ENCODE data around the gene MGMT. TPM values are rescaled to one million over a fixed set of nuclear protein-coding genes. Genes with fewer than 3 reads are reported as not detected.

Gene MGMT
- total RNA-seq, 1 donor from 2014 or later, result 19.4 TPM

DNA sequence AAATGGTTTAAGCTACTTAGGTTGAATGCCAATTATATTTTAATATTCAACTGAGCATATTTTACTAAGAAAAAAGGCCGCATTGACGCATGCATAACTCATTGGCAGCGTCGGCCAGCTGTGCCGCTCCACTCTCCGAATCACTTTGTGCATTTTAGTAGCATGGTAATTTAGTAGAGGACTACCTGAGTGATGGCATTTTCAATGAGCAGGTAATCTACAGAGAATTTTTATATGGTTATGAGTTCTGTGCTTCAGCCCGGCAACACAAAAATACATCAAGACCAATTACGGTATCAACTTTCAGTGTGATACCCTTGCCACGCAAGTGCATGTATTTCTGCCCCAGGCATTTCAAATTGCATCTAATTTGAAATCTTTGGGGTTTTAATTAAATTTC, 249.8 kb downstream of the MGMT start:
- intact Hi-C loops (cut with DNase I), result no loop called here
- Histone ChIP-seq H3K27ac (no peak overlapping the region), H3K27me3 (no peaks in the 10 kb centered on the region), H3K9me3 (no peaks in the 10 kb centered on the region), H3K36me3 (no peaks in the 10 kb centered on the region), H3K4me1 (no peaks in the 10 kb centered on the region), H3K4me3 (no peak overlapping the region)
- DNase-seq (no peak), ATAC-seq (no peak)
- TF ChIP-seq, protein P1, sequence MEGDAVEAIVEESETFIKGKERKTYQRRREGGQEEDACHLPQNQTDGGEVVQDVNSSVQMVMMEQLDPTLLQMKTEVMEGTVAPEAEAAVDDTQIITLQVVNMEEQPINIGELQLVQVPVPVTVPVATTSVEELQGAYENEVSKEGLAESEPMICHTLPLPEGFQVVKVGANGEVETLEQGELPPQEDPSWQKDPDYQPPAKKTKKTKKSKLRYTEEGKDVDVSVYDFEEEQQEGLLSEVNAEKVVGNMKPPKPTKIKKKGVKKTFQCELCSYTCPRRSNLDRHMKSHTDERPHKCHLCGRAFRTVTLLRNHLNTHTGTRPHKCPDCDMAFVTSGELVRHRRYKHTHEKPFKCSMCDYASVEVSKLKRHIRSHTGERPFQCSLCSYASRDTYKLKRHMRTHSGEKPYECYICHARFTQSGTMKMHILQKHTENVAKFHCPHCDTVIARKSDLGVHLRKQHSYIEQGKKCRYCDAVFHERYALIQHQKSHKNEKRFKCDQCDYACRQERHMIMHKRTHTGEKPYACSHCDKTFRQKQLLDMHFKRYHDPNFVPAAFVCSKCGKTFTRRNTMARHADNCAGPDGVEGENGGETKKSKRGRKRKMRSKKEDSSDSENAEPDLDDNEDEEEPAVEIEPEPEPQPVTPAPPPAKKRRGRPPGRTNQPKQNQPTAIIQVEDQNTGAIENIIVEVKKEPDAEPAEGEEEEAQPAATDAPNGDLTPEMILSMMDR (IDR thresholded peaks at IDR 0.05), result no peak

DNA sequence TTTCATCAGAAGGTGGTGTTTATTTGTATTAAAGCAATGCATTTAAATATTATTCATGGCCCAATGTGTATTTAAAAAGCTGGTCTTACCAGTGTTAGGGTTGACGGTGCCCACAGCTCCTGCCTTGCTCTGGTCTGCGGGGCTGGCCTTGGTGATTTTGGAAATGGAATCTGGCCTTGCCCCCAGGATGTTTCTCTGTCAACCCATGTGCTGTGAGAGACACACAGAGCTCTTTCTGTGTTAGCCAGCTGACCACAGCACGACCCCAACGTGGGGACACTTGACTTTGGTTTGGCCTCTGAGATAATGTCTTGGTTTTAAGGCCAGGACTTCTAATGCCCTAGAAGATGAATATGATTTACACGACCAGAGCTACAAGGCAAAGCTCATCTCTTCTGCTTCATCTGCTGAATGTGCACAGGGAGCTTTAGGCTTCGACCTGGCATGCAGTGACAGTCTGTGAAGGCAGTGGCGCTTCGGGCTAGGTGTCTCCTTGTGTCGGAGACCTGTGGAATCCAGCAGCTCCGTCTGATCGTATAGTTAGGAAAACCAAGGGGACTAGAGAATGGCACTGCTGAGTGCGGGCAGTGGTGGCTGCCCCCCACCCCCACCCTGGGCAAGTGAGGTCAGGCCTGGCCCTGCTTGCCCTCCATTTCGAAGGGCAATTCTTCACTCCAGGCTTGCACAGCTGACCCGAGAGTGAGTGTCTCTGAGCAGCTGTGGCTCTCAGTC, 250.9 kb downstream of the MGMT start:
- H3K4me1 ChIP-seq, result no peaks in the 10 kb centered on the region
- no peaks in the 10 kb centered on the region for H3K36me3 ChIP-seq
- H3K27ac ChIP-seq, result no peak overlapping the region
- H3K9me3 ChIP-seq, result no peaks in the 10 kb centered on the region
- no peak overlapping the region for H3K4me3 ChIP-seq
- H3K27me3 ChIP-seq, result no peaks in the 10 kb centered on the region
- ATAC-seq (no peak), DNase-seq (no peak)
- TF ChIP-seq, protein P1 (IDR thresholded peaks at IDR 0.05), result no peak
- intact Hi-C loops (cut with DNase I), result no loop called here

DNA sequence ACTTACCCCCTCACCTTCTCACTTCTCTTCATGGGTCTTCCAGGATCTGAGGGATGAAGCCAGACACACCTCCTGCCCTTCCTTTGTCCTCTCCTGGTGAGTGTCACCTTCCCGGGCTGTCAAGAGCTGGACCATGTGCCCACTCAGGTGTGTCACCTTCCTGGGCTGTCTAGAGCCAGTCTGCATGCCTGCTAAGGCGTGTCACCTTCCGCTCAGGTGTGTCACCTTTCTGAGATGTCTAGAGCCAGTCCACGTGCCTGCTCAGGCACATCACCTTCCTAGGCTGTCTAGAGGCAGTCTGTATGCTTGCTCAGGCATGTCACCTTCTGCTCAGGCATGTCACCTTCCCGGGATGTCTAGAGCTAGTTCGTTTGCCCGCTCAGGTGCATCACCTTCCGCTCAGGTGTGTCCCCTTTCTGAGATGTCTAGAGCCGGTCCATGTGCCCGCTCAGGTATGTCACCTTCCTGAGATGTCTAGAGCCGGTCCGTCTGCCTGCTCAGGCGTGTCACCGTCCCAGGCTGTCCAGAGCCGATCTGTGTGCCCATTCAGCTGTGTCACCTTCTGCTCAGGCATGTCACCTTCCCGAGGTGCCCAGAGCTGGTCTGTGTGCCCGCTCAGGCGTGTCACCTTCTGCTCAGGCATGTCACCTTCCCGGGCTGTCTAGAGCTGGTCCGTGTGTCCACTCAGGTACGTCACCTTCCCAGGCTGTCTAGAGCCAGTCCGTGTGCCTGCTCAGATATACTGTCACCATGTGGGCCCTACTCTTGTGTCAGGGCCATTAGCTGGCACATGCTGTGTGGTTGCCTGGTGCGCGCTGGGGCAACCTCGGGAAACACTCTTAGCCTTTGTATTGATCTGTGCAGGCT, 251.7 kb downstream of the MGMT start:
- H3K9me3 ChIP-seq, result no peaks in the 10 kb centered on the region
- TF ChIP-seq, protein P1 (IDR thresholded peaks at IDR 0.05), result no peak
- ATAC-seq (peak; percentile 19), DNase-seq (no peak)
- H3K27ac ChIP-seq, result no peak overlapping the region
- H3K4me1 ChIP-seq, result no peaks in the 10 kb centered on the region
- no peak overlapping the region for H3K4me3 ChIP-seq
- H3K36me3 ChIP-seq, result no peaks in the 10 kb centered on the region
- H3K27me3 ChIP-seq, result no peaks in the 10 kb centered on the region
- intact Hi-C loops (cut with DNase I), result no loop called here

DNA sequence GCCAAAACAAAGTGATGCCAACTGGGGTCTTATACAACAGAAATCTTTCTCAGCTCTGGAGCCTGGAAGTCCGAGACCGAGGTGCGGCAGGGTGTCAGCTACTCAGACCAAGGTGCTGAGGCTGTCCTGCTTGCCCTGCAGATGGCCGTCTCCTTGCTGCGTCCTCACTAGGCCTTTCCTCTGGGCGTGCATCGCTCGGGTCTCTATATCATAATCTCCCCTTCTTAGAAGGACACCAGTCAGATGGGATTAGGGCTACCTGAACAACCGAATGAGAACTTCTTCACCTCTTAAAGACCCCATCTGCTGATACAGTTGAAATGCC, 252.3 kb downstream of the MGMT start:
- Histone ChIP-seq H3K4me3 (no peak overlapping the region), H3K36me3 (no peaks in the 10 kb centered on the region), H3K9me3 (no peaks in the 10 kb centered on the region), H3K27me3 (no peaks in the 10 kb centered on the region), H3K27ac (no peak overlapping the region), H3K4me1 (no peaks in the 10 kb centered on the region)
- DNase-seq, result no peak
- no peak for ATAC-seq
- TF ChIP-seq, protein P1 (IDR thresholded peaks at IDR 0.05), result no peak
- intact Hi-C loops (cut with DNase I), result no loop called here

DNA sequence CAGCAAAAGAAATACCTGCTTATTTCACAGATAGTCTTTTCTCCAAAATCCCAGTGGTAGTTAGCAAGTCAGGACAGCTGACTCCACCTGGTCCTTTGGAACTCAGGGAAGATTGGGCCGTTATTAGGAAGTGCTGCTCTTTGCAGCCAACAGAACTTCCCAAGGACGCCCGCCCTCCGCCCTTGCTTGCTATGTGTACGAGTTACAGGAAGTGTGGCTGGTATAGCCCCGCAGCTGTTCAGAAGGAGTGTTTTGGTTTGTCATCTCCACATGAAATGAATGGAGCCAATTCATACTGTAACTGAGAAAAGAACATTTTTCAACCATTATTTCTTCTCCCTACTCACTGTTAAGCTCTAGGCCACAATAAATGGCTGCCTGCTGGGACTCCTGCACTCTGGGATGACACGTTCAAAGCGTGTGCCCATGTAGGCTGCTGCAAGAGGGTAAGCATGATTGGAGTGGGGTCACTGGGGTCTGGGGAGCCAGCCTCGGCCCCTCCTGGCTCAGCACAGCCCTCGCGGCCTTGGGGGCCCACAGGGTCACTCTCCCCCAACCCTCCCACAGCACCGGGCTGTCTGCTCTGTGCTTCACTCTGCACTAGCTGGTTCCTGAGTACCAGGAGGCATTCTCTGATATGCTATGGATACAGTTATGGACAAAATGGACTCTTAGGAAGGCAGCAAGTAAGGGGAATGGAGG, 253.0 kb downstream of the MGMT start:
- H3K27me3 ChIP-seq, result no peaks in the 10 kb centered on the region
- intact Hi-C loops (cut with DNase I), result no loop called here
- H3K9me3 ChIP-seq, result no peaks in the 10 kb centered on the region
- no peak overlapping the region for H3K4me3 ChIP-seq
- no peaks in the 10 kb centered on the region for H3K4me1 ChIP-seq
- DNase-seq, result no peak
- TF ChIP-seq, protein P1 (IDR thresholded peaks at IDR 0.05), result no peak
- no peak overlapping the region for H3K27ac ChIP-seq
- no peak for ATAC-seq
- H3K36me3 ChIP-seq, result no peaks in the 10 kb centered on the region
